GM20000 (cell line): ENCODE data around the gene PRRC2A.

ENCODE experiments used
- DNase-seq: peaks from one replicate; pipeline ENCODE4 v3.0.0; 2012; ENCODE audit warnings: low spot score
- TF ChIP-seq, protein P1 (sequence below): IDR thresholded peaks from 2 replicates; pipeline ENCODE4 v1.5.1; 2012; ENCODE audit warnings: mild to moderate bottlenecking, control low read depth; ENCODE audit errors: extremely low read depth, missing control alignments

PRRC2A gene

GRCh38 chr6:31630177-31630934, 9.8 kb downstream of the PRRC2A start:
- DNase-seq, result no peak
- TF ChIP-seq, protein P1, sequence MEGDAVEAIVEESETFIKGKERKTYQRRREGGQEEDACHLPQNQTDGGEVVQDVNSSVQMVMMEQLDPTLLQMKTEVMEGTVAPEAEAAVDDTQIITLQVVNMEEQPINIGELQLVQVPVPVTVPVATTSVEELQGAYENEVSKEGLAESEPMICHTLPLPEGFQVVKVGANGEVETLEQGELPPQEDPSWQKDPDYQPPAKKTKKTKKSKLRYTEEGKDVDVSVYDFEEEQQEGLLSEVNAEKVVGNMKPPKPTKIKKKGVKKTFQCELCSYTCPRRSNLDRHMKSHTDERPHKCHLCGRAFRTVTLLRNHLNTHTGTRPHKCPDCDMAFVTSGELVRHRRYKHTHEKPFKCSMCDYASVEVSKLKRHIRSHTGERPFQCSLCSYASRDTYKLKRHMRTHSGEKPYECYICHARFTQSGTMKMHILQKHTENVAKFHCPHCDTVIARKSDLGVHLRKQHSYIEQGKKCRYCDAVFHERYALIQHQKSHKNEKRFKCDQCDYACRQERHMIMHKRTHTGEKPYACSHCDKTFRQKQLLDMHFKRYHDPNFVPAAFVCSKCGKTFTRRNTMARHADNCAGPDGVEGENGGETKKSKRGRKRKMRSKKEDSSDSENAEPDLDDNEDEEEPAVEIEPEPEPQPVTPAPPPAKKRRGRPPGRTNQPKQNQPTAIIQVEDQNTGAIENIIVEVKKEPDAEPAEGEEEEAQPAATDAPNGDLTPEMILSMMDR, result no peak

GRCh38 chr6:31631209-31631608, 10.7 kb downstream of the PRRC2A start:
- TF ChIP-seq, protein P1, result no peak
- DNase-seq, result no peak

GRCh38 chr6:31631681-31632278, 11.3 kb downstream of the PRRC2A start:
- no peak for DNase-seq
- TF ChIP-seq, protein P1, result no peak

DNA sequence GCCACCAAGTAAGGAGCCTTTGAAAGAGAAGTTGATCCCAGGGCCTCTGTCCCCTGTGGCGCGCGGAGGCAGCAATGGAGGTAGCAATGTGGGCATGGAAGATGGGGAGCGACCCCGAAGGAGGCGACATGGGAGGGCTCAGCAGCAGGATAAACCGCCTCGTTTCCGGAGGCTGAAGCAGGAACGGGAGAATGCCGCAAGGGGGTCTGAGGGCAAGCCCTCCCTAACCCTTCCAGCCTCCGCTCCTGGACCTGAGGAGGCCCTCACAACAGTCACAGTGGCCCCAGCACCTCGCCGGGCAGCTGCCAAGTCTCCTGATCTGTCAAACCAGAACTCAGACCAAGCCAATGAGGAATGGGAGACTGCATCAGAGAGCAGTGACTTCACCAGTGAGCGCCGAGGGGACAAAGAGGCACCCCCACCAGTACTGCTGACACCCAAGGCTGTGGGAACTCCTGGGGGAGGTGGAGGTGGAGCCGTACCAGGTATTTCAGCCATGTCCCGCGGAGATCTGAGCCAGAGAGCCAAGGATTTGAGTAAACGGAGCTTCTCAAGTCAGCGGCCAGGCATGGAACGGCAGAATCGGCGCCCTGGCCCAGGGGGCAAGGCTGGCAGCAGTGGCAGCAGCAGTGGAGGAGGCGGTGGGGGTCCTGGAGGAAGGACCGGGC, 11.9 kb downstream of the PRRC2A start:
- TF ChIP-seq, protein P1, result no peak

GRCh38 chr6:31633447-31633846, 12.9 kb downstream of the PRRC2A start:
- DNase-seq, result no peak
- TF ChIP-seq, protein P1, result no peak

More for the DNA sequence above, 11.9 kb downstream of the PRRC2A start:
- no peak for DNase-seq

DNA sequence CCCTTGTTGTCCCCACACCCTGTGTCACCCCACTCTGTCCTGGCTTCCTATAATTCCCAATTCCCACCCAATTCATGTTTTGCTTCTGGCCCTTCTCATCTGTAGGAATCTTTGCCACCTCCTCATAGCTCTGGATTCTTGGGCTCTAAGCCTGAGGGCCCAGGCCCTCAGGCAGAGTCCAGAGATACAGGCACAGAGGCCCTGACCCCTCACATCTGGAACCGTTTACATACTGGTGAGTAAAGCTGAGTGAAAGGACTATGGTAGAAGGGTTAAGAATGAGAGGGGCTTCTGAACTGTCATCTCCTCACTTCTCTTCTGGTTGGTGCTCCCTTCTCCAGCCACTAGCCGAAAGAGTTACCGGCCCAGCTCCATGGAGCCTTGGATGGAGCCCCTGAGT, 13.6 kb downstream of the PRRC2A start:
- no peak for DNase-seq
- TF ChIP-seq, protein P1, result no peak

DNA sequence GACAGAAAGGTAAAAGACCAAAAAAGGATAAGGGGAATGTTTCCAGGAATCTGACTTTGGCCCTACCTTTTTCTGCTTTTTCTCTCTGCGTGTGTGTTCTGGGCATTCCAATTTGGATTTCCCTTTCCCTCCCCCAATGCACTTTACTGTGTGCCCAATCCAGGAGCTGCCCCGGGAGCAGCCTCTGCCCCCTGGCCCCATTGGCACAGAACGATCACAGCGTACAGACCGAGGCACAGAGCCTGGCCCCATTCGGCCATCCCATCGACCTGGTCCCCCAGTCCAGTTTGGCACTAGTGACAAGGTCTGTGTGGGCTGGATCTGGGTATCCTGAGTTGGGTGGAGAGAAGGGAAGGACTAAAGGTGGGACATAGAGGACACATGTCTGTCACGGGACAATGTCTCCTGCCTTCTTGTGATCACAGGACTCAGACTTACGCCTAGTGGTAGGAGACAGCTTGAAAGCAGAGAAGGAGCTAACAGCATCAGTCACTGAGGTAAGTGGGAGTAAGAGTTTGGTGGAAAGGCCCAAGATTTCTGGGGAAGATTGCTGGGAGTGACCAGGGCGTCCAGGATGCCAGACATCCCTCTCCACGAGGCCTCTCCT, 14.6 kb downstream of the PRRC2A start:
- DNase-seq, result no peak

More for the DNA sequence above, 14.6 kb downstream of the PRRC2A start:
- TF ChIP-seq, protein P1, result no peak
